ENCODE results near the gene ZNF684.

GRCh38 chr1:40594187-40594531 is 62.7 kb downstream of the ZNF684 start:
- TF ChIP-seq CTCF (IDR thresholded peaks at IDR 0.05) (no peak), POLR2A (IDR thresholded peaks at IDR 0.05) (no peak)
